ENCODE measurements around the gene IGF1R.

DNA sequence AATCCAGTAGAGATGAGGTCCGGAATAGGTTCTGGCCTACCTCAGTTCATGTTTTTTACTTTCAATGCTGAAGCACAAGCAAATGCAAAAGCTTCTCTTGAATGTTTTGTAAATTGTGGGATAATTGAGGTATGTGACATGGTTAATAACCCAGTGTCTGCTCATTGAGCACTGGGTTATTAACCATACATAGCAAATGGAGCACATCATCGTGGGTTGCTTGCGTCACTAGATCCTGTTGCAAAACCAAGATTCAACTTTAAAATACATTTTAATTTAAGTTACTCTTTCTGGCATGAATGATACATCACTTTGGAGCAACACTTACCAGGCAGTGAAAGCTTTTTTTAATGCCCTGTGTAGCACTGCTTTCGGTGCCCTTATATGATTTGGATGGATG, 165.6 kb downstream of the IGF1R start:
- TF ChIP-seq EZH2 (IDR thresholded peaks at IDR 0.05; ENCODE audit: borderline replicate concordance) (no peak), EZH2phosphoT487 (IDR thresholded peaks at IDR 0.05; ENCODE audit: low read depth, severe bottlenecking, unreplicated experiment) (no peak)
- TF ChIP-seq, protein P1, sequence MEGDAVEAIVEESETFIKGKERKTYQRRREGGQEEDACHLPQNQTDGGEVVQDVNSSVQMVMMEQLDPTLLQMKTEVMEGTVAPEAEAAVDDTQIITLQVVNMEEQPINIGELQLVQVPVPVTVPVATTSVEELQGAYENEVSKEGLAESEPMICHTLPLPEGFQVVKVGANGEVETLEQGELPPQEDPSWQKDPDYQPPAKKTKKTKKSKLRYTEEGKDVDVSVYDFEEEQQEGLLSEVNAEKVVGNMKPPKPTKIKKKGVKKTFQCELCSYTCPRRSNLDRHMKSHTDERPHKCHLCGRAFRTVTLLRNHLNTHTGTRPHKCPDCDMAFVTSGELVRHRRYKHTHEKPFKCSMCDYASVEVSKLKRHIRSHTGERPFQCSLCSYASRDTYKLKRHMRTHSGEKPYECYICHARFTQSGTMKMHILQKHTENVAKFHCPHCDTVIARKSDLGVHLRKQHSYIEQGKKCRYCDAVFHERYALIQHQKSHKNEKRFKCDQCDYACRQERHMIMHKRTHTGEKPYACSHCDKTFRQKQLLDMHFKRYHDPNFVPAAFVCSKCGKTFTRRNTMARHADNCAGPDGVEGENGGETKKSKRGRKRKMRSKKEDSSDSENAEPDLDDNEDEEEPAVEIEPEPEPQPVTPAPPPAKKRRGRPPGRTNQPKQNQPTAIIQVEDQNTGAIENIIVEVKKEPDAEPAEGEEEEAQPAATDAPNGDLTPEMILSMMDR (IDR thresholded peaks at IDR 0.05; ENCODE audit: poor library complexity): no peak
